Measurements from ENCODE around the gene PDE4B.

Gene PDE4B

GRCh38 chr1:66413136-66413837 is 620.6 kb downstream of the PDE4B start:
- no peak overlapping the region for H3K27ac ChIP-seq (ENCODE audit: low read length)
- TF ChIP-seq EZH2phosphoT487 (IDR thresholded peaks at IDR 0.05; ENCODE audit: low read depth) (no peak), CTCF (IDR thresholded peaks at IDR 0.05; ENCODE audit: low read depth, low read length) (no peak)
- no peak overlapping the region for H3K4me2 ChIP-seq (ENCODE audit: low read length)

GRCh38 chr1:66413838-66414175 is 621.1 kb downstream of the PDE4B start:
- no peaks in the 10 kb centered on the region for H3K27me3 ChIP-seq (ENCODE audit: low read depth, low read length)
- no peaks in the 10 kb centered on the region for H3K79me2 ChIP-seq (ENCODE audit: low read length)
- no peaks in the 10 kb centered on the region for H3K36me3 ChIP-seq (replicated peaks; ENCODE audit: low read depth, low read length)
- no peaks in the 10 kb centered on the region for H3K4me1 ChIP-seq (ENCODE audit: low read length)
- no peak overlapping the region for H3K27ac ChIP-seq (ENCODE audit: low read length)
- TF ChIP-seq CTCF (IDR thresholded peaks at IDR 0.05; ENCODE audit: low read depth, low read length): no peak
- no peak for TF ChIP-seq EZH2phosphoT487 (IDR thresholded peaks at IDR 0.05; ENCODE audit: low read depth)
- H4K20me1 ChIP-seq (ENCODE audit: insufficient read depth, low read length): no peaks in the 10 kb centered on the region
- no peak overlapping the region for H3K4me2 ChIP-seq (ENCODE audit: low read length)
- no peak overlapping the region for H3K9ac ChIP-seq (ENCODE audit: low read length)
- H3K9me3 ChIP-seq (ENCODE audit: insufficient read depth, low read length): peaks cover 7% of the 10 kb centered on the region; the same call in 1 of the 2 replicates
- no peak overlapping the region for H2AFZ ChIP-seq (ENCODE audit: low read depth, low read length)
- no peak overlapping the region for H3K4me3 ChIP-seq (ENCODE audit: low read length)

More at GRCh38 chr1:66413136-66413837, 620.6 kb downstream of the PDE4B start:
- Histone ChIP-seq H3K4me1 (ENCODE audit: low read length) (no peaks in the 10 kb centered on the region), H3K36me3 (replicated peaks; ENCODE audit: low read depth, low read length) (no peaks in the 10 kb centered on the region), H3K9ac (ENCODE audit: low read length) (no peak overlapping the region), H2AFZ (ENCODE audit: low read depth, low read length) (no peak overlapping the region), H3K27me3 (ENCODE audit: low read depth, low read length) (no peaks in the 10 kb centered on the region), H3K4me3 (ENCODE audit: low read length) (no peak overlapping the region), H4K20me1 (ENCODE audit: insufficient read depth, low read length) (no peaks in the 10 kb centered on the region), H3K9me3 (ENCODE audit: insufficient read depth, low read length) (peaks cover 7% of the 10 kb centered on the region; the same call in 1 of the 2 replicates), H3K79me2 (ENCODE audit: low read length) (no peaks in the 10 kb centered on the region)

GRCh38 chr1:66415281-66415680 is 622.6 kb downstream of the PDE4B start:
- Histone ChIP-seq H3K4me2 (ENCODE audit: low read length) (no peak overlapping the region), H3K4me1 (ENCODE audit: low read length) (no peaks in the 10 kb centered on the region), H3K79me2 (ENCODE audit: low read length) (no peaks in the 10 kb centered on the region), H3K4me3 (ENCODE audit: low read length) (no peak overlapping the region), H3K27ac (ENCODE audit: low read length) (no peak overlapping the region), H2AFZ (ENCODE audit: low read depth, low read length) (no peak overlapping the region), H3K9me3 (ENCODE audit: insufficient read depth, low read length) (peaks cover 7% of the 10 kb centered on the region; the same call in 1 of the 2 replicates), H3K36me3 (replicated peaks; ENCODE audit: low read depth, low read length) (no peaks in the 10 kb centered on the region), H4K20me1 (ENCODE audit: insufficient read depth, low read length) (no peaks in the 10 kb centered on the region), H3K9ac (ENCODE audit: low read length) (no peak overlapping the region), H3K27me3 (ENCODE audit: low read depth, low read length) (no peaks in the 10 kb centered on the region)
- no peak for TF ChIP-seq CTCF (IDR thresholded peaks at IDR 0.05; ENCODE audit: low read depth, low read length)
- no peak for TF ChIP-seq EZH2phosphoT487 (IDR thresholded peaks at IDR 0.05; ENCODE audit: low read depth)

- H3K4me1 ChIP-seq (ENCODE audit: low read length): no peaks in the 10 kb centered on the region
- no peak overlapping the region for H2AFZ ChIP-seq (ENCODE audit: low read depth, low read length)
- H3K9ac ChIP-seq (ENCODE audit: low read length): no peak overlapping the region
- no peaks in the 10 kb centered on the region for H3K36me3 ChIP-seq (replicated peaks; ENCODE audit: low read depth, low read length)
- H4K20me1 ChIP-seq (ENCODE audit: insufficient read depth, low read length): no peaks in the 10 kb centered on the region
- H3K4me3 ChIP-seq (ENCODE audit: low read length): no peak overlapping the region
- H3K27me3 ChIP-seq (ENCODE audit: low read depth, low read length): no peaks in the 10 kb centered on the region
- TF ChIP-seq CTCF (IDR thresholded peaks at IDR 0.05; ENCODE audit: low read depth, low read length): no peak
- TF ChIP-seq EZH2phosphoT487 (IDR thresholded peaks at IDR 0.05; ENCODE audit: low read depth): no peak
- H3K4me2 ChIP-seq (ENCODE audit: low read length): no peak overlapping the region
- no peak overlapping the region for H3K27ac ChIP-seq (ENCODE audit: low read length)
- peaks cover 7% of the 10 kb centered on the region; the same call in 1 of the 2 replicates for H3K9me3 ChIP-seq (ENCODE audit: insufficient read depth, low read length)
- no peaks in the 10 kb centered on the region for H3K79me2 ChIP-seq (ENCODE audit: low read length)
Measured at GRCh38 chr1:66415866-66416265, 623.2 kb downstream of the PDE4B start.
